Lung (tissue), 12 donors: Measurements from ENCODE around the gene SH2D7. TPM values are rescaled to one million over a fixed set of nuclear protein-coding genes. Genes with fewer than 3 reads are reported as not detected.
A peak's percentile ranks its signal among the peaks of the same experiment; 100 is the strongest.

Experiments used
- ATAC-seq: fragments of 200-7000 bp; cut with Tn5 transposase; one replicate; pipeline ENCODE4 v1.9.1; 2020; ENCODE audit warnings: moderate number of reproducible peaks; ENCODE audit not compliant: insufficient read depth, low FRiP score
- DNase-seq, 3 donors: peaks; one replicate each; pipeline ENCODE4 v3.0.0-alpha.2; 2013 to 2017
- H3K27ac ChIP-seq, 2 donors: one replicate each; pipeline ENCODE4 v1.5.1; 2013; ENCODE audit warnings: mild to moderate bottlenecking in 2 of 2, moderate library complexity in 2 of 2, control low read depth in 1 of 2, inconsistent platforms in 1 of 2, low read depth in 1 of 2, low read length in 1 of 2
- H3K27me3 ChIP-seq, 3 donors: one replicate each; pipeline ENCODE4 v1.5.1; 2013; ENCODE audit warnings: low read length in 2 of 3; ENCODE audit not compliant: control insufficient read depth in 3 of 3, insufficient read depth in 3 of 3
- H3K36me3 ChIP-seq, 4 donors: one replicate each; pipeline ENCODE4 v1.5.1; 2013; ENCODE audit warnings: low read length in 4 of 4, mild to moderate bottlenecking in 1 of 4, moderate library complexity in 1 of 4; ENCODE audit not compliant: control insufficient read depth in 4 of 4, insufficient read depth in 4 of 4
- H3K4me1 ChIP-seq, 5 donors: one replicate each; pipeline ENCODE4 v1.5.1; 2013; ENCODE audit warnings: low read length in 5 of 5, mild to moderate bottlenecking in 2 of 5, moderate library complexity in 1 of 5; ENCODE audit not compliant: control insufficient read depth in 5 of 5, insufficient read depth in 5 of 5
- H3K4me3 ChIP-seq: one replicate; pipeline ENCODE4 v1.5.1; 2013; ENCODE audit warnings: mild to moderate bottlenecking, control low read depth, moderate library complexity
- H3K9ac ChIP-seq, 2 donors: one replicate each; pipeline ENCODE4 v1.5.1; 2013; ENCODE audit warnings: low read length in 2 of 2, control low read depth in 1 of 2; ENCODE audit not compliant: insufficient read depth in 1 of 2
- H3K9me3 ChIP-seq, 4 donors: one replicate each; pipeline ENCODE4 v1.5.1; 2013; ENCODE audit warnings: low read length in 3 of 4, mild to moderate bottlenecking in 1 of 4, moderate library complexity in 1 of 4; ENCODE audit not compliant: control insufficient read depth in 4 of 4, insufficient read depth in 3 of 4
- WGBS, 2 donors: extraction: QIAGEN DNeasy Blood & Tissue Kit; methylation state at CpG; one replicate each; pipeline ENCODE4 v1.1.7; 2013; 5-methylcytosine and 5-hydroxymethylcytosine counted together
- polyA plus RNA-seq, 2 donors: library from polyadenylated mRNA; stranded (reverse); fragments of 200-250 nt; gene quantifications; one replicate each; pipeline ENCODE4 v1.2.1, GENCODE V29; 2013
- total RNA-seq, 2 donors: library from RNA; depleted of rRNA in 1 of 2; stranded (reverse); fragments of >200 nt in 1 of 2; gene quantifications; one replicate each; pipeline ENCODE4 v1.2.1, GENCODE V29; 2014 to 2021
- TF ChIP-seq, protein P1 (sequence below): IDR thresholded peaks from 2 replicates; pipeline ENCODE4 v1.5.1; 2012; ENCODE audit warnings: mild to moderate bottlenecking; ENCODE audit errors: control extremely low read depth, extremely low read depth
- donor health status: control.
- donor health status: control.
- donor health status: Bipolar disorder and iron deficiency.
- donor health status: healthy.
- donor health status: DM: yes; HTN: yes; CAD: no.

Gene SH2D7
- total and polyA plus RNA-seq, 4 donors = 0.04 to 0.25 TPM; not detected in 2

DNA sequence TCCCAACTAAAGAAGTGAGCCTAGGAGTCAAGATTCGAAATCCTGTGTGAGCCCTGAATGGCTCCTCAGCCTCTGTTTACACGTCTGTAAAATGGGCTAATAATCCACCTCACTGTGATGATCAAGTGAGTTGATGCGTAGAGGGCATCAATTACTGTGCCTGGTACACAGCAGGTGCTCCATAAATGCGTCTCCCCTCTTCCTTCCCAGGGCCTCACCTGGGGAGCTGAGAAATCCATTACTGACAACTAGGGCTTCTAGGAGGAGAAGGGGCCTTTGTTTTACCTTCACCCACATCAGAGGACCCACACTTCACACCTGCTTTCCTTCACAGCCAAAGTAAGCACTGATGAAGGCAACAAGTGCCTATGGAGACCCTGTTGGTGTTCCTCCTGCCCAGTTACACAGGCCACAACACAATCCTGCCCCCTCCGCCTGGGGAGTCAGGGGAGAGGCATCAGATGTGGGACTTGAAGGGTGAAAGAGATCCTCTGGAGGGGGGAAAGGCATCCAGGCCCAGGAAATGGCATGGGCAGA, 37.5 kb downstream of the SH2D7 start:
- DNase-seq (peak in 1 of 3 donors; percentile 3), ATAC-seq (no peak)
- WGBS, 2 donors = 91 to 96% methylated on average over 5 of the region's 5 CpGs
- Histone ChIP-seq H3K4me1 (peaks cover 0 to 11% (median 5%) of the 10 kb centered on the region in 5 donors), H3K27ac (no peak overlapping the region), H3K9ac (no peak overlapping the region), H3K27me3 (no peaks in the 10 kb centered on the region), H3K9me3 (peaks cover 0 to 3% (median 0%) of the 10 kb centered on the region in 4 donors), H3K36me3 (no peaks in the 10 kb centered on the region), H3K4me3 (no peak overlapping the region)
- TF ChIP-seq, protein P1, sequence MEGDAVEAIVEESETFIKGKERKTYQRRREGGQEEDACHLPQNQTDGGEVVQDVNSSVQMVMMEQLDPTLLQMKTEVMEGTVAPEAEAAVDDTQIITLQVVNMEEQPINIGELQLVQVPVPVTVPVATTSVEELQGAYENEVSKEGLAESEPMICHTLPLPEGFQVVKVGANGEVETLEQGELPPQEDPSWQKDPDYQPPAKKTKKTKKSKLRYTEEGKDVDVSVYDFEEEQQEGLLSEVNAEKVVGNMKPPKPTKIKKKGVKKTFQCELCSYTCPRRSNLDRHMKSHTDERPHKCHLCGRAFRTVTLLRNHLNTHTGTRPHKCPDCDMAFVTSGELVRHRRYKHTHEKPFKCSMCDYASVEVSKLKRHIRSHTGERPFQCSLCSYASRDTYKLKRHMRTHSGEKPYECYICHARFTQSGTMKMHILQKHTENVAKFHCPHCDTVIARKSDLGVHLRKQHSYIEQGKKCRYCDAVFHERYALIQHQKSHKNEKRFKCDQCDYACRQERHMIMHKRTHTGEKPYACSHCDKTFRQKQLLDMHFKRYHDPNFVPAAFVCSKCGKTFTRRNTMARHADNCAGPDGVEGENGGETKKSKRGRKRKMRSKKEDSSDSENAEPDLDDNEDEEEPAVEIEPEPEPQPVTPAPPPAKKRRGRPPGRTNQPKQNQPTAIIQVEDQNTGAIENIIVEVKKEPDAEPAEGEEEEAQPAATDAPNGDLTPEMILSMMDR = no peak

DNA sequence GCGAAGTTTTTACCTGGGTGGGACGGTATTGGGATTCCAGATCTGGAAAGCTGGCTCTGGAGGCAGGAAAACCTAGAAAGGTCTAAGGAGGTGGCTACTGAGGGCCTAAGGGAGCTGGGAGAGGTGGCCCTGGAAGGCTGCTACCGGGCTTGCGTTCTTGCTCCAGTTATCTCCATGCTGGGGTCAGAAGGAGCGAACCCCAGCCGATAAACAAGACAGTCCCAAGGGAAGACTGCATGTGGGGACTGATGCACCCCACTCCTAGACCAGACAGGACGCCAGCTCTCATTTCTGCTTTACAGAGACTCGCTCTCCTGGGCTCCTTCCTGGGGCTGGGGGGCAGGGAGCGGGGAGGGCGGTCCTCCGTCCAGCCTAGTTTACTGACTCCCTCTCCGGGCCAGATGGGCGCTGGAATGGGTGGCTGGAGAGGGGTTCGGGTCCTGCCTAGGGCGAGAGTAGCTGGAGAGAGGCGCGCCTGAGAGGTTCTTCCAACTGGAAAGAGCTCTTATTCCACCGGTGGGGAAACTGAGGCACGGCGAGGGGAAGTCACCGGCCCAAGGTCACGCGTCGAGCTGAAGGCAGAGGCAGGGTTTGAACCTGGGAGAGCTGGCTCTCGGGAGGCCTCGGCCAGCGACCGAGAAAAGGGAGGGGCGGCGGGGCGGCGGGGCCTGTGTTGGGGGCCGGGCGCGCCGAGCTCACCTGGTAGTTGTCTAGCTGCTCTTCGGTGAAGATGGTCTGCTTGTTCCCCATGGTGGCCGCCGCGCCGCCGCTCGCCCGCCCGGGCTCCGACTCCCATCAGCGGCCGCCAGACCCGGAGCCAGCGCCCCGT, 38.3 kb downstream of the SH2D7 start:
- 36 to 44% methylated on average over 42 to 51 of the region's 51 CpGs for WGBS, 2 donors
- DNase-seq (peak in 1 of 3 donors; percentile 21), ATAC-seq (no peak)
- Histone ChIP-seq H3K9ac (no peak overlapping the region), H3K4me1 (peaks cover 0 to 11% (median 5%) of the 10 kb centered on the region in 5 donors), H3K36me3 (no peaks in the 10 kb centered on the region), H3K9me3 (peaks cover 0 to 3% (median 0%) of the 10 kb centered on the region in 4 donors), H3K27ac (no peak overlapping the region), H3K27me3 (no peaks in the 10 kb centered on the region), H3K4me3 (peak overlapping the region; percentile 58)
- TF ChIP-seq, protein P1 = no peak

DNA sequence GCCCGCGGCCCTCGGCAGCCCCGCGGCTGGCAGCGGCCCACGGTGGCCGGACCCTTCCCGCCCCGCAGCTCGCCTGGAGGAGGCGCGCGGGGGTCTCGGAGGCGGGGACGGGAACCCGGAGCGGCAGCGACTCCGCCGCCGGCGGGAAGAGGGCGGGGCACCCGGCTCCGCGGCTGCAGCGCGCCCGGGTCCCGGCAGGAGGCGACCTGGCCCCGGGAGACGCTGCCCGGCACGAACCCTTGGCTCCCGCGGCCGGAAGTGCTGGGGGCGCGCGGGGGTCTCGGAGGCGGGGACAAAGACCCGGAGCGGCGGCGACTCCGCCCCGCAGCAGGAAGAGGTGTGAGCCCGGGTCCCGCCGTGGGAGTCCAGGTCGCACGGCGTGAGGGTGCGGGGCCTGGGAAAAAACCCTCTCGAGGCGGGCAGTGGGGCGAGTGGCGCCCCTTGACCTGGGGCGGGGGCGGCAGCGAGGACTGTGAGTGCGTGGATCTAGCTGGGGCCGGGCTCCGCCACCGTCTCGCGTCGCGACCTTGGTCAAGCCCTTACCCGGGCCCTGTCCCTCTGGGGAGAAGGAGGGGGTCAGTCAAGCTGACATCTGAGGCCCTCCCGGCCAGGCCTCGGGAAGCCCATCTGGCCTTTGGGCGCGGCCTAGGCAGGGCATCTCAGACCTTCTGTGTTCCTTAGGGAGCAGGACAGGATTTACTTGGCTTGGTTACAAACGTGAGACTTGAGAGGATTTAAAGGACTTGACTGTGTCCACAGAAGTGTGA, 39.1 kb downstream of the SH2D7 start, which contains the start of gene CIB2:
CIB2 (minus strand) TSS at position 151 of the 767 bp plus-strand sequence. CDS start 230 bp downstream, outside the sequence.
- peaks cover 0 to 3% (median 0%) of the 10 kb centered on the region in 4 donors for H3K9me3 ChIP-seq
- H3K4me1 ChIP-seq = peaks cover 0 to 13% (median 5%) of the 10 kb centered on the region in 5 donors
- TF ChIP-seq, protein P1 = peak; percentile 49
- H3K4me3 ChIP-seq = peak within 1 kb of the TSS; percentile 58
- H3K27ac ChIP-seq = peak within 1 kb of the TSS; percentile 65 to 82
- peak within 1 kb of the TSS; percentile 93 to 95 for H3K9ac ChIP-seq
- ATAC-seq = peak; percentile 88
- 0 to 1% methylated on average over 47 to 79 of the region's 79 CpGs for WGBS, 2 donors
- DNase-seq = peak; percentile 90 to 93 (median 92)
- no peaks in the 10 kb centered on the region for H3K36me3 ChIP-seq
- H3K27me3 ChIP-seq = no peaks in the 10 kb centered on the region
